Naive thymus-derived CD8-positive, alpha-beta T cell (primary cell): ENCODE results near the gene TET1. TPM values are rescaled to one million over a fixed set of nuclear protein-coding genes. Genes with fewer than 3 reads are reported as not detected.
"Not testable (repeated sequence)": the region's sequence is repeated elsewhere in the genome, so short reads cannot be mapped to it uniquely, and the experiment has no call there.

Experiments used
- ATAC-seq, 2 donors: fragments of 150-1000 bp; cut with Tn5 transposase in 1 of 2; sonication (Bioruptor Pico), chemical (Tn5 transposase) in 1 of 2; 1 replicate in 1 of 2; 2 replicates in 1 of 2; pipeline ENCODE4 v1.10.0; 2021; ENCODE audit warnings: mild to moderate bottlenecking in 2 of 2, moderate library complexity in 2 of 2
- POLR2A ChIA-PET: fragments of 350-600 bp; sonication (Branson Sonifier 250); formaldehyde crosslinking; loops from one replicate; lab custom pipeline; 2021; ENCODE audit warnings: antibody characterized with exemption; lab: Charles Lee
- DNase-seq, 10 donors: peaks; one replicate each; pipeline versions ENCODE4 v3.0.0 to v3.0.0-alpha.2; 2020 to 2022
- H3K27ac Mint-ChIP-seq, 10 donors: one replicate each; pipeline ENCODE4 v1.8.0; 2020 to 2022; ENCODE audit warnings: mild to moderate bottlenecking in 10 of 10, mixed read lengths in 10 of 10, moderate library complexity in 4 of 10, inconsistent platforms in 1 of 10
- H3K27me3 Mint-ChIP-seq, 5 donors: one replicate each; pipeline ENCODE4 v1.8.0; 2021 to 2022; ENCODE audit warnings: mixed read lengths in 5 of 5
- H3K36me3 Mint-ChIP-seq, 3 donors: one replicate each; pipeline ENCODE4 v1.8.0; 2020 to 2022; ENCODE audit warnings: mixed read lengths in 3 of 3, mild to moderate bottlenecking in 2 of 3, inconsistent platforms in 1 of 3
- H3K4me1 Mint-ChIP-seq, 4 donors: one replicate each; pipeline ENCODE4 v1.8.0; 2021 to 2022; ENCODE audit warnings: mixed read lengths in 4 of 4
- H3K4me3 Mint-ChIP-seq, 10 donors: one replicate each; pipeline ENCODE4 v1.8.0; 2020 to 2022; ENCODE audit warnings: mild to moderate bottlenecking in 10 of 10, mixed read lengths in 10 of 10, moderate library complexity in 6 of 10, inconsistent platforms in 1 of 10
- H3K9me3 Mint-ChIP-seq, 9 donors: one replicate each; pipeline ENCODE4 v1.8.0; 2020 to 2022; ENCODE audit warnings: mixed read lengths in 9 of 9, mild to moderate bottlenecking in 3 of 9, inconsistent platforms in 1 of 9, moderate library complexity in 1 of 9
- polyA plus RNA-seq, 3 donors: library from polyadenylated mRNA; unstranded; fragments of 300-500 nt; fragmentation: Illumina TruSeq; gene quantifications; one replicate each; pipeline ENCODE4 v1.2.3, GENCODE V29; 2021
- total RNA-seq, 8 experiments: library from RNA in 2 of 8; stranded (reverse) in 2 of 8; gene quantifications; one replicate each; pipeline ENCODE4 v1.2.3 and lab custom pipeline; 2021 to 2026

Gene TET1
- 1 to 10 TPM; 3.1 to 3.2 TPM for total RNA-seq
- polyA plus RNA-seq = 1 to 10 TPM; 1.5 to 2.0 (median 1.8) TPM
- total RNA-seq (lab: John Stamatoyannopoulos, UW) = 1.1 to 38.3 (median 9.7) reads per million in 6 experiments

DNA sequence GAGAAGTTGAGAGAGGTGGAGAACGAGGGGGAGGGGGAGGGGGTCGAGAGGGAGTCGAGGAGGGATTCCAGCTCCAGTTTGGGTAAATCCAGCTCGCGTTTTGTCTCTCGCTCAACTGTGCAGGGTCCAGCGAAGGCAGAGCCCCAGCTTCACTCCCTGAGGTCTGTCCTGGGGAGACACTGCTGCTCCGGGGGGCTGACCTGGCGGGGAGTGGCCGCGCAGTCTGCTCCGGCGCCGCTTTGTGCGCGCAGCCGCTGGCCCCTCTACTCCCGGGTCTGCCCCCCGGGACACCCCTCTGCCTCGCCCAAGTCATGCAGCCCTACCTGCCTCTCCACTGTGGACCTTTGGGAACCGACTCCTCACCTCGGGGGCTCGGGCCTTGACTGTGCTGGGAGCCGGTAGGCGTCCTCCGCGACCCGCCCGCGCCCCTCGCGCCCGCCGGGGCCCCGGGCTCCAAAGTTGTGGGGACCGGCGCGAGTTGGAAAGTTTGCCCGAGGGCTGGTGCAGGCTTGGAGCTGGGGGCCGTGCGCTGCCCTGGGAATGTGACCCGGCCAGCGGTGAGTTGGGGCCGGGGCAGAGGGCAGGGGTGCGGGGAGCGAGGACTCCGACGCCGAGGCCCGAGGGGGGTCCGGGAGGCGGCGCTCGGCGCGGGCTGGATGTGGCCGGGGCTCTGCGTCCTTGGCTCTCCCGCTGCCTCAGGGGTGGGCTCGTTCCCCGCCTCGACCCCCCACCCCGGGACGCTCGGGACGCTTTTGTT is at the start of gene TET1:
TSS of gene TET1 (plus strand) at position 152 of the 757 bp plus-strand sequence. CDS start 12,002 bp downstream, outside the sequence.
- Mint-ChIP-seq H3K9me3 (peaks cover 0 to 3% (median 0%) of the 10 kb centered on the region in 9 donors), H3K27me3 (peaks cover 39 to 83% (median 53%) of the 10 kb centered on the region in 5 donors), H3K4me1 (peaks cover 21 to 32% (median 30%) of the 10 kb centered on the region in 4 donors), H3K27ac (peak within 1 kb of the TSS in 1 of 10 donors; percentile 54), H3K4me3 (peak within 1 kb of the TSS; percentile 73 to 92 (median 85)), H3K36me3 (peaks cover 0 to 3% (median 2%) of the 10 kb centered on the region in 3 donors)
- ATAC-seq (peak; percentile 37 to 67), DNase-seq (peak in 5 of 10 donors; percentile 10 to 26 (median 19))
- POLR2A ChIA-PET = interaction anchor here (1.3 kb wide), 1 partner anchor 40 kb away, joined by 4 read pairs; no protein-coding TSS in a partner anchor

DNA sequence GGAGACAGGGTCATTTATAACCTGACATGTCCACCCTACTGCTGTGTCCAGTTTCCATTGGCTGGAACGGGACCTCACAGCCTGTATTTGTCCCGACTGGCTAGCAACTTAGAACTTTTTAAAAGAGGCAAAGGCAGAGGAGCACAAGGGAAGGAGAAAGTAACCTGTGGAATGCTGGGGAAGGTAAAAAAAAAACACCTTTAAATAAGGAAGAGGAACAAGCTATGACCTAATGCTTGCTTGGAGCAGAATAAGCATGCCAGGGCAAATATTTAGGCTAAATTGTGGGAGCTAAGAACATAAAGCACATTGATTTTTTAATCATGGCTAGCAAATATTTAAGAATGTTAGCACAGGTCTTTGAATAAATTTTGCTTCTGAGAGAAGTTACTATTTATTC is 43.9 kb upstream of the TET1 start:
- DNase-seq, H3K4me1 Mint-ChIP-seq, H3K4me3 Mint-ChIP-seq, POLR2A ChIA-PET, ATAC-seq, H3K27me3 Mint-ChIP-seq, H3K9me3 Mint-ChIP-seq: not testable (repeated sequence)
- peak overlapping the region in 2 of 10 donors; percentile 12 to 27 for H3K27ac Mint-ChIP-seq
- H3K36me3 Mint-ChIP-seq = peaks cover 0 to 53% (median 9%) of the 10 kb centered on the region in 3 donors

DNA sequence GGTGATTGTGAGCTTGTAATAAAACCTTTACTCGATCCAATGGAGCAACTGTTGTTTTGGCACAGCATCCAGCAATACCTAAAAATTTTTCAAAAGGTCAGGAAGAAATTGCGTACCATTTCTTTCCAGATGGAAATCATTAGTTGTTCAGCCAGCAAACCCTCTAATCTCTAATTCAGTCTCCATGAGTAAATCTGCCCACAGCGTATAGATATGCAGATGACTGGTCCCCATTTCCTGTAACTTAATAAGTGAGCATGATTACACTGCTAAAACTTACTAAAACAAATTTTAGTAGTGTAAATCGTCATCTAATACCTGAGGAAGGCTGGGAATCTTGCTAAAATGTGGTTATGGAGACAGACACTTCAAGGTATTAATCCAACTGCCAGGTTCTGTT is 43.4 kb upstream of the TET1 start:
- Mint-ChIP-seq H3K4me3 (no peak overlapping the region), H3K27ac (no peak overlapping the region), H3K9me3 (no peaks in the 10 kb centered on the region), H3K27me3 (no peaks in the 10 kb centered on the region), H3K4me1 (peaks cover 0 to 5% (median 0%) of the 10 kb centered on the region in 4 donors), H3K36me3 (peaks cover 0 to 51% (median 10%) of the 10 kb centered on the region in 3 donors)
- ATAC-seq (no peak), DNase-seq (no peak)
- POLR2A ChIA-PET = no interaction called here

DNA sequence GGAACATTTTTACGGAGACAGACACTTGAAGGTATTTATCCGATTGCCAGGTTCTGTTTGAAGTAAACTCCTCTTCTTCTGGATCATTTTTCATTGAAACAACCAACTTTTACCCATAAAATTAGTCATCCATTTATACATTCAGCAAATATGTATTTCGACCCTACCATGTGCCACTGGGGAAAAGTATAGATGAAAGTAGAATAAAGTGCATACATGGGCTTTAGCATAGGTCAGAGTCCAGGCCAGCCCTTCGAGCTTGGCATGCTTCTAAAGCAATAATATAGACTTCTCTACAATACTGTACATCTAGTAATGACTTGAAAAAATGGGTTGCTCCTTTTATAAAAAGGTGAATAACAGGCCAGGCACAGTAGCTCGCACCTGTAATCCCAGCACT is 42.9 kb upstream of the TET1 start:
- peak overlapping the region in 1 of 10 donors; percentile 63 for H3K27ac Mint-ChIP-seq
- ATAC-seq (no peak), DNase-seq (no peak)
- H3K4me3 Mint-ChIP-seq = no peak overlapping the region
- POLR2A ChIA-PET = no interaction called here
- peaks cover 0 to 54% (median 11%) of the 10 kb centered on the region in 3 donors for H3K36me3 Mint-ChIP-seq
- H3K4me1 Mint-ChIP-seq = peaks cover 0 to 7% (median 0%) of the 10 kb centered on the region in 4 donors
- no peaks in the 10 kb centered on the region for H3K9me3 Mint-ChIP-seq
- H3K27me3 Mint-ChIP-seq = no peaks in the 10 kb centered on the region

DNA sequence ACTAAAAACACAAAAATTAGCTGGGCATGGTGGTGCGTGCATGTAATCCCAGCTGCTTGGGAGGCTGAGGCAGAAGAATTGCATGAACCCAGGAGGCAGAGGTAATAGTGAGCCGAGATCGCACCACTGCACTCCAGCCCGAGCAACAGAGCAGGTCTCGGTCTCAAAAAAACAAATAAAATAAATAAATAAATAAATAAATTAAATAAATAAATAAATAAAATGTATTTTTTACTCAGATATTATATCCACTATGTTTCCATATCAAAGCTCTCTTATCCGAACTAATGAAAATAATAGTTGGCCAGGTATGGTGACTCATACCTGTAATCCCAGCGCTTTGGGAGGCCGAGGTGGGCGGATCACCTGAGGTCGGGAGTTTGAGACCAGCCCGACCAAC is 41.5 kb upstream of the TET1 start:
- H3K4me3 Mint-ChIP-seq, POLR2A ChIA-PET: not testable (repeated sequence)
- H3K36me3 Mint-ChIP-seq = peaks cover 0 to 57% (median 11%) of the 10 kb centered on the region in 3 donors

DNA sequence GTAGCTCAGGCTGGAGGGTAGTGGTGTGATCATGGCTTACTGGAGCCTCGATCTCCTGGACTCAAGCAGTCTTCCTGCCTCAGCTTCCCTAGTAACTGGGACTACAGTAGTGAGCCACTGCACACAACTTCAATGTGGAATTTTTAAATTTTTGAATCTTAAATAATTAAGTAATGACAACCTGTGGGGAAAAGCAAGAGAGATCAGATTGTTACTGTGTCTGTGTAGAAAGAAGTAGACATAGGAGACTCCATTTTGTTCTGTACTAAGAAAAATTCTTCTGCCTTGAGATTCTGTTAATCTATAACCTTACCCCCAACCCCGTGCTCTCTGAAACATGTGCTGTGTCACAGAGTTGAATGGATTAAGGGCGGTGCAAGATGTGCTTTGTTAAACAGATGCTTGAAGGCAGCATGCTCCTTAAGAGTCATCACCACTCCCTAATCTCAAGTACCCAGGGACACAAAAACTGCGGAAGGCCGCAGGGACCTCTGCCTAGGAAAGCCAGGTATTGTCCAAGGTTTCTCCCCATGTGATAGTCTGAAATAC is 34.6 kb upstream of the TET1 start:
- peak overlapping the region in 6 of 10 donors; percentile 4 to 98 (median 50) for H3K27ac Mint-ChIP-seq
- DNase-seq, POLR2A ChIA-PET, H3K27me3 Mint-ChIP-seq, ATAC-seq, H3K9me3 Mint-ChIP-seq: not testable (repeated sequence)
- H3K4me3 Mint-ChIP-seq = peak overlapping the region in 3 of 10 donors; percentile 4 to 38 (median 10)
- H3K4me1 Mint-ChIP-seq = peaks cover 3 to 24% (median 10%) of the 10 kb centered on the region in 4 donors
- peaks cover 0 to 21% (median 5%) of the 10 kb centered on the region in 3 donors for H3K36me3 Mint-ChIP-seq

More for the DNA sequence above, 41.5 kb upstream of the TET1 start:
- DNase-seq, H3K27me3 Mint-ChIP-seq, H3K9me3 Mint-ChIP-seq, ATAC-seq, H3K27ac Mint-ChIP-seq, H3K4me1 Mint-ChIP-seq: not testable (repeated sequence)

DNA sequence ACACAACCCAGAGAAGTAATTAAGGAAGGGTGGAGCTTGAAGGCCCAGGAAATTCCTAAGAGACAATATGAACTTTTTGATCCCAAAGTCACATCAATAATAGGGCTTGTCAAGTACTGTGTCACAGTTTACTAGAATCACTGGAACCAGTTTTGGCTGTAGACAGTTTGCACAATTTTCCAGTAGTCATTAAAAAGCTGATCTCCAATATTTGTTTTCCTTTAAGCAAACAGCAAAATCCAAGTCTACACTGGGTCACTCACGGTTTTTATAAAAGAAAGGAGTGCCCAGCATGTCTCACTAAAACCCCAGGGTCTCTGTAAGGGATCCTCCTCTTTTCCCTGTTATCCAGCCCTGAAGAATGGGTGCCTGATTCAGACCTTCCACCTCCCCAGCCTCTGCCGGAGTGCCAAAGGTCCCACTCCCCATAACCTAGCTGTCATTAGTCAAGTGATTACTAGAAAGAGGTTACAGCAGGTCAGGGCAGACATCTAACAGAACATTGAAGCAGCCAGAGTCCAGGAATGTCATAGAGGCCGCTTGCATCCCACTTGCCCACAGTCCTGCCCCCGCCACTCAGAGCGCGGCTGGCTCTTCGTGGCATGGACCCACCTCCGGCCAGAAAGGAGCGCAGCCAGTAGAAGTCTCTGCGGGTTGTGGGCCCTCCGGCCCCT is 33.4 kb upstream of the TET1 start:
- peaks cover 3 to 19% (median 10%) of the 10 kb centered on the region in 4 donors for H3K4me1 Mint-ChIP-seq
- no peaks in the 10 kb centered on the region for H3K27me3 Mint-ChIP-seq
- peaks cover 0 to 15% (median 2%) of the 10 kb centered on the region in 3 donors for H3K36me3 Mint-ChIP-seq
- DNase-seq (peak in 1 of 10 donors; percentile 3), ATAC-seq (peak in 1 of 2 donors; percentile 21)
- H3K9me3 Mint-ChIP-seq = no peaks in the 10 kb centered on the region
- POLR2A ChIA-PET = no interaction called here
- peak overlapping the region; percentile 84 to 94 (median 91) for H3K4me3 Mint-ChIP-seq
- H3K27ac Mint-ChIP-seq = peak overlapping the region; percentile 90 to 98 (median 94)

DNA sequence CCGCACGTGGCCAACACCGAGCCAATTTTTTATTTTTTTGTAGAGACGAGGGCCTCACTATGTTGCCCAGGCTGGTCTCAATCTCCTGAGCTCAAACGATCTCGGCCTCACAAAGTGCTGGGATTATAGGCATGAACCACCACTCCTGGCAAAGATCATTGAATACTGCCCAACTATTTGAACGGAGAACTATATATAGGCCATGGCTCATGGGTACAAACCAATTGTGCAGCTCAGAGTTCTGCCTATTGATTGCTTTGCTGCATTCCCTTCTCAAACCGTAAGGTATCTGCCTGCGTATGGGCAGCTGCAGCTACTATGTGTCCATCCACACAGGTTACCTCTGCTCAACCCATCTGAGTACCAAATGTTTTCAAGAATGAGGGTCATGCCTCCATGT is 23.2 kb upstream of the TET1 start:
- no peak for ATAC-seq
- no peak for DNase-seq
- Mint-ChIP-seq H3K4me1 (no peaks in the 10 kb centered on the region), H3K27me3 (no peaks in the 10 kb centered on the region), H3K36me3 (no peaks in the 10 kb centered on the region), H3K4me3 (no peak overlapping the region), H3K9me3 (no peaks in the 10 kb centered on the region), H3K27ac (no peak overlapping the region)
- POLR2A ChIA-PET = interaction anchor here (0.5 to 0.7 kb wide), 2 partner anchors 67 to 415 kb away, joined by 4 to 5 read pairs; no protein-coding TSS in a partner anchor

DNA sequence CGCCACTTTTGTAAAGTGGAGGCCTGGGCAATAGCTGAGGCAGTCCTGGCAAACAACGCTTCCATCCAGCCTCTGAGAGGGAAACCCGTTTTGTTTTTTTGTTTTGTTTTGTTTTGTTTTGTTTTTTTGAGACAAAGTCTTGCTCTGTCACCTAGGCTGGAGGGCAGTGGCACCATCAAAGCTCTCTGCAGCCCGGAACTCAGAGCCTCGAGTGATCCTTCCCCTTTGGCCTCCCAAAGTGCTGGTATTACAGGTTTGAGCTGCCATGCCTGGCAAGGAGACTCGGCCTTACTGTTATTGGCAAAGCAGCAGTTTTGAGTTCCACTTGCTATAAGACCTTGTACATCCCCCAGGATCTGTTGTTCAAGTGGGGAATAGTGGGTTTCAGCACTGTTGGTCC is 22.3 kb upstream of the TET1 start:
- POLR2A ChIA-PET = interaction anchor here (0.5 kb wide), 1 partner anchor 68 kb away, joined by 5 read pairs; no protein-coding TSS in a partner anchor
- Mint-ChIP-seq H3K4me1 (no peaks in the 10 kb centered on the region), H3K9me3 (no peaks in the 10 kb centered on the region), H3K27ac (no peak overlapping the region), H3K27me3 (no peaks in the 10 kb centered on the region), H3K4me3 (no peak overlapping the region), H3K36me3 (no peaks in the 10 kb centered on the region)
- DNase-seq (no peak), ATAC-seq (no peak)

DNA sequence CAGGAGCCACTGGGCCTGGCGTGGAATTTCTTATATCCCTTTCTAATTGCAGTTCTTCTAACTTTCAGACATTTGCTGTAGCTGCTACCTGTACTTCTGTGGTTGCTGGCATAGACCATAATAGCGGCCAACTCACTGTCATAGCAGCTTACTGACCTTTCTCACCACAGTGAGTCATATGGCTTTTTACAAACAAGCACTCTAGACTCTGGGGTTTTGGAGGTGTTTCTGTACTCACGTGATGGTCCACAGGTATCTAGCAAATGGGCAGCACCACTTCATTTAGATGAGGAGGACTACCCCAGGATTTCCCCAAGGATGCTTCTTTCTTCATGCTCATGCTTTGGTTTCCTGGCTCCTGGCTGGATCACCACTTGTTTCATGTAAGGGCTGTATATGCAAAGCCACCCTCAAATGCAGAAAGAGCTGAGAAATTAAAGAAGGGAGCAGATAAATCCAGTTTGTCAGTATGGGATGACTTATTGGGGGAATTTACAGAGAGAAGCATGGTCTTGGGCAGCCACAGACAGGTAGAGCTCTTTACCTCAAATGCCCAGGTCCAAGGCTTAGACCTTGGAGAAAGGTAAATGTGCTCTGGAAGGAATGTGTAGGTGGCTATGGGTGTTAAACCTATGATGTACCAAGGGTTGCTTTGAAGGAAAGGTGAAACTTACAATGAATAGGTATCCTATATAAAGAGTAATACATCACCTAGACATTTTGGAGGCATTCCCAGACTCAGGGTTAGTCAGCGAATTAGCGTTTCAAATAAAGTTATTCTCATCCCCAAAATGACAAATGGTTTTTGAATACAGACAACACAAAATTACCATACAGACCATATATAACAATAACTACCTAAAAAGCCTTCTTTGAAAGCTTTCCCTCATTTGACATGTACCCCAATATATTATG is 16.9 kb upstream of the TET1 start:
- Mint-ChIP-seq H3K27ac (no peak overlapping the region), H3K36me3 (no peaks in the 10 kb centered on the region), H3K4me3 (no peak overlapping the region), H3K27me3 (no peaks in the 10 kb centered on the region), H3K4me1 (no peaks in the 10 kb centered on the region), H3K9me3 (no peaks in the 10 kb centered on the region)
- ATAC-seq (no peak), DNase-seq (no peak)
- POLR2A ChIA-PET = no interaction called here

DNA sequence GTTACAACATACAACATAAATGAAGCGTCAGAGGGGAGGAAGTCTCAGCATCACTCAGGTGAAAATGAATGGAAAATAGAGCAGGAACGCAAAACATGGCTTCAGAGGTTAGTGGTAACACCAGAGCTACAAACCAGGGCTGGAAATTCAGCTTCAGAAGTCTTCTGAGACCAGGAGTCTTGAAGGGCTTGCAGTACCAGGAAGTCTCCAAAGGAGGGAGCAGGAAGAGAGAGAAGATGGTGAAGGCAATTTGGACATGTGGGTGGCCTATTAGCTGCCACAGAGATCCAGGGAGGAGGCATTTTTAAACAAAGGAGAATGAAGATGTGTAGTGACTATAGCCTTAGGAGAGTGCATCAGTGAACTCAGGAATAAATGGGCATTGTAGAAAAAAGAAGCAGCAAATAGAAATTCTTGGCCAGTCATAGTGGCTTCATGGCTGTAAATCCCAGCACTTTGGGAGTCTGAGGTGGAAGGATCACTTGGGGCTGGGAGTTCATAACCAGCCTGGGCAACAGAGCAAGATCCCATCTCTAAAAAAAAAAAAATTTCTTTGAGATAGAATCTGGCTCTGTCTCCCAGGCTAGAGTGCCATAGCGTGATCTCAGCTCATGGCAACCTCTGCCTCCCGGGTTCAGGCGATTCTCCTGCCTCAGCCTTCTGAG is 9.3 kb upstream of the TET1 start:
- Mint-ChIP-seq H3K27ac (no peak overlapping the region), H3K36me3 (no peaks in the 10 kb centered on the region)

More for the DNA sequence above, 9.3 kb upstream of the TET1 start:
- POLR2A ChIA-PET = interaction anchor here (0.6 kb wide), 1 partner anchor 42 kb away, joined by 5 read pairs; no protein-coding TSS in a partner anchor
- peak in 7 of 10 donors; percentile 11 to 59 (median 44) for DNase-seq
- Mint-ChIP-seq H3K27me3 (peaks cover 0 to 6% (median 2%) of the 10 kb centered on the region in 5 donors), H3K4me3 (no peak overlapping the region), H3K4me1 (peaks cover 0 to 6% (median 4%) of the 10 kb centered on the region in 4 donors), H3K9me3 (no peaks in the 10 kb centered on the region)
- peak; percentile 80 to 81 for ATAC-seq
